NK-92 (cell line): ENCODE measurements around the gene CACFD1.

Source experiments
- DNase-seq: peaks from one replicate; lab custom pipeline; 2025; ENCODE audit not compliant: unreplicated experiment; lab: John Stamatoyannopoulos, UW

Gene CACFD1

DNA sequence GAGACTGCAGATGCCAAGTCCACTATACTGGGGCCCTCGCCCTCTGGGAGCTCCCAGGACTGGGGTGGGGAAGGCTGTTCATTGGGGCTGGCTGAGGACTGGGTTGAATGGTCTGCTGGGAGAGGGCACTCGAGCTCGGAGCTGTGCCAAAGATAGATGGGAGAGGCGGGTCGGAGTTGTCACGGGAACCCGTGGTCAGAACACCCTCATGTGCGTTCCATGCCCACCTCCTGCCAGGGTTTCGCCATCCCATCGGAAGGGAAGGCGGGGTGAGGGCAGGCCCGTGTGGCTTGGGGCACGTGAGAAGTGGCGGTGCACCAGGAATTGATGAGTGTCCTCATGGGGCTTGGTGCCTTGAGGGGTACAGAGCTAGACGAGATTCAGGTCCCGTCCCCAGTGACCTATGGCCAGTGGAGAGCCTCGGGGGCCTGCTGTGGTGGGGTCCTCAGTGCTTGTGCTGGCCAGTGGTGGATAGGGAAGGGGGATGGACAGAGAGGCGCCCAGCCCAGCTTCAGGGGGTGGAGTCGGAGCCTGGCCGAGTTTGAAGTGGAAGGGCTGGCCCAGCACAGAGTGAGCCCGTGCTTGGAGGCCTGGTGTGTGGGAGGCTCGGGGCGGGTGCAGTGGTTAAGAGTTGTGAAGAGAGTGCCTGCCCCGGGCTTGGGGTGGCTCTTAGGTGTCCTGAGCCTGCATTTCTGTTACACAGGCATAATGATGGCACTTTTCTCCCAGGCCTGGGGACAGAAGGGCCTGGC is 4.3 kb downstream of the CACFD1 start:
- no peak for DNase-seq

DNA sequence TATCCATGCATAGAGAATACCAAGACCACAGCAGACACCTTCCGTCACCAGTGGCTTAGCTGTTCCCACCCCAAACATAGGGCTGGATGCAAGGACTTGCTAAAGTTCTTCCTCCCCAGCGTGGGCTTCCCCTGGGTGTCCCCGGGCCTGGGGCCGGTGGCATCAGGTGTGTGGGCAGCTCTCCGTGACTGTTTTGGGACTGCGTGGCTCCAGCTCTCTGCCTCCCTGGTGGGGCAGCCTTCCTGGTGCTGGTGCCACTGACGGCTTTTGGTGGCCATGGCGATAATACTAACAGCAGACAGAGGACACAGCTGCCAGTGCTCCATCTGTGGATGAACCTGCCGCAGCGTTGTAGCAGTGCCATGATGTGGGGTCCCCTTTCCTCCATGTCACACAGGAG is 4.9 kb downstream of the CACFD1 start:
- no peak for DNase-seq

DNA sequence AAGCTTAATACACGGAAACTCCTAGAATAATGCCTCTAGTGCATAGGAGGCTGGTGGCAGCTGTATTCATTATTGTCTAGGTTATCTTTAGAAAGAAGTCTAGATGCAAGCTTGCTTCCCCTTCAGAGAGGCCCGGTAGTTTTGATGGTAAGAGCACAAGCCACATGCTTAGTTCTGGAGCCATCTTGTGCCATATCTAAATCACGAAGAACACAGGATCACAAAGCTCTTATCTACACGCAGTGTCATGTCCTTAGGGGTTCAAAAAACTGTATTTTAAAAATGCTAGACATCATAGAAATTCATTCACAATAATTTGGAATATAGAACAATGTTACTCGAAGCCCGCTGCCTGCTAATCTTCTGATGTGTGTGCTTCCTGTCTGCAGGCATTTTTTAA is 6.2 kb downstream of the CACFD1 start:
- no peak for DNase-seq

DNA sequence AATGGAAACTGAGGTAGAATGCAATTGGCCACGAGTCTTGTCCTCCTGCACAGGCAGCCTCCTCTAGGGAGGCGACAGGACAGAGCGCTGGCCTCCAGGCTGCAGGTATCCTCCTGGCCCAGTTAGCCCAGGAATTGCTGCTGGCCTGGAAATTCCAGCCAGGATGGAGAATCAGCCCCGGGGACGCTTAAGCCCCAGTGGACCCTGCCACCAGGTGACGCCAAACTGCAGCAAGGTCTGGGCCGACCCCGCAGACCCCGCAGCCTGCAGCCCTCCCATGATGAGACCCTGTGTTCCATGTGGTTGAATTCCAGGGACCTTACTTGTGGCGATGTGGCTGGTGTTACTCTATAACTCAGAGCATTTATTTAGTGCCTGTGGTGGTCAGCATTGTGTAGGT is 7.3 kb downstream of the CACFD1 start:
- no peak for DNase-seq

DNA sequence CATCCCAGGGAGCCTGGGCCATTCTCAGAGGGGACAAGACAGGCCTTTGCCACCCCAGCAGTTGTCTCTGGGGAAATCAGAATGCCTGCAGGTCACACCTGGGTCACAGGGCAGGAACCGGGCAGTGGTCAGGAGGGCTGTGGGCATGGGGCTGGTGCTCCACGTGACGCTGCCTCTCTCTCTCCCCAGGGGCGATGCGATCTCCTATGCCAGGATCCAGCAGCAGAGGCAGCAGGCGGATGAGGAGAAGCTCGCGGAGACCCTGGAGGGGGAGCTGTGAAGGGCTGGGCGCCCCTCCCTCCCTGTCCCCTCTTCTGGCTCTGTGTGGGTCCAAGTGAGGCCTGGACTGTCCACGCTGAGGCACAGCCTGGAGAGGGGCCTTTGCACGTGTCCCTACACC is 8.6 kb downstream of the CACFD1 start:
- no peak for DNase-seq

DNA sequence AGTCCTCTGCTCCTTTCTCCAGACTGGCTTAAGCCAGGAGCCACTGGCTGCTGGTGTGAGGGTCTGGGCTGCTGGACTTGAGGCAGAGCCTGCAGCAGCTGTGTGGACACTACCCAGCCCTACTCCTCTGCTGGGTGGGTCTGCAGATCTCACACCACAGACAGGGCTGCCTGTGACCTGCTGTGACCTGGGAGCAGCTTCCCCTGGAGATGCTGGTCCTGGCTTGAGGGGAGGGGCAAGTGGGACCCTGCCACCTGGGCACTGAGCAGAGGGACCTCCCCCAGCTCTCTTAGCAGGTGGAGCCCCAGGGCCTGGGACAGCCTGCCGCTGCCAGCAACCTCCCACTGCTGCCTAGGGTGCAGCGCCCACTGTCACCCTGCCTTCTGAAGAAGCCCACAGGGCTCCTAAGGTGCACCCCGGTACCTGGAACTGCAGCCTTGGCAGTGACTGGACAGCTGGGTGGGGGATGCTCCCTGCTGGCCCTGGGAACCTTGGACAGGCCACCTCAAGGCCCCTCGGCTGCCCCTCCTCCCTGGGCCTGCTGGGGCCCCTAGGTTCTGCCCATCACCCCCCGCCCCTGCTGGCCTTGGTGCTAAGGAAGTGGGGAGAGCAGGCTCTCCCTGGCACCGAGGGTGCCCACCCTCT is 9.1 kb downstream of the CACFD1 start:
- DNase-seq: no peak

DNA sequence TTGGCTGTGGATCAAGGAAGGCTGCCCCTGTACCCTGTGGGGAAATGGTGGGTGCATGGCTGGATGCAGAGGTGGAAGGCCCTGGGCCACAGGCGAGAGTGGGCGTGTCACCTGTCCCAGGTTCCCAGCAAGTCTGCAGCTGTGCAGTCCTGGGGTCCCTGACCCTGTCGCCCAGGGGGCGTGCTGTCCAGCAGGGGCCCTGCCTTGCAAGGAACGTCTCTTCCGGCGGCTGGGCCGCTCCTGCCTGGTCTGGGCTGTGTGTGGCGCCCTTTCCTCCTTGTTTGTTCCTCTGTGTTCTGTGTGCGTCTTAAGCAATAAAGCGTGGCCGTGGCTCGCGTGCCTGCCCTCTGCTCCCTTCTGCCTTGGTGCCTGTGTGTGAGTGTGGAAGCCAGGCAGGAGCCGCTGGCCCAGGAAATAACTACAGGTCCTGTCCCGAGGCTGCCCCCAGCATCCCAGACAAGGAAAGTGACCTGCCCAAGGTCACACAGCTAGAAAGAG is 10.7 kb downstream of the CACFD1 start:
- no peak for DNase-seq

DNA sequence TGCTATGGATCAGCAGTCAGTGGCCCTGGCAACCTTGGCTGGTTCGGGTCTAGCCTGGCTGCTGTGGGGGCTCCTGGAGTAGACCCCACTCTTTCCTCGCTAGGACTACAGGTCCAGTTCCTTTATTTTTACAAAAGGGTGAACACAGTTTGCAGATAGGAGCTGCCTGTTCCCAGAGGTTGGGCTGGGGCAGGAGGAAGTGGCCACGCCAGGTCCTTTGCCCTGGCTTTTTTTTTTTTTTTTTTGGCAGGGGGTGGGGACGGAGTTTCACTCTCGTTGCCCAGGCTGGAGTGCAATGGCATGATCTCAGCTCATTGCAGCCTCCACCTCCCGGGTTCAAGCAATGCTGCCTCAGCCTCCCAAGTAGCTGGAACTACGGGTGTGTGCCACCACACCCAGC is 11.2 kb downstream of the CACFD1 start:
- DNase-seq: no peak

DNA sequence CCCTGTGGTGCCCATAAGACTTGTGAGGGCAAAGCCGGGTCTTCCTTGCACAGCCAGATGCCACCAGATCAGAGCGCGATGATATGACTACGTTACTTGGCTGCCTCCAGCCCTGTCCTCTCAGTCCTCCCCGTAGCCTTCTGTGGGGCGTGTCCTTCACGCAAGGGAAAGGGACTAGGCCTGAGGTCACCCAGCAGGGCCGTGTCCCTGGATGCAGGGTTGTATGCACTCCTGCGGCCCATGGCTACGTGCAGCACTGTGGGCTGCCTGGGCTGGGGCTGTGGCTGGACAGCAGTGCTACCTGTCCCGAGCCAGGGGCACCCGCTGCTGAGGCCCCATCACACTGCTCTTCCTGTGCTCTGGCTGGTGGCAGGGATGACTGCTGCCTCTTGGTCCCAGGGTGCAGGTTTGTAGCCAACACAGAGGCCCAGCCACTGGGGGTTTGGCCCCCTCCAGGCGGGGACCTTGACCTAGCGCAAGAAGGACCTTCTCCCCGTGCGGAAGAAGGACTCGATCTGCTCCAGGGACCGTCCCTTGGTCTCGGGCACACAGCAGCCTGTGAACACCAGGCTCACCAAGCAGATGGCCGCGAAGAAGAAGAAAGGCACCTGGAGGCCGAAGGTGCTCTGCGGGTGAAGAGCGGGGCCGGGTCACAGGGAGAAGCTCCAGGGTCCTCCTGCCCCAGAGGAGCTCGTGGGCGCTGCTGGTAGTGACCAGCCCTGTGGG is 11.9 kb downstream of the CACFD1 start:
- no peak for DNase-seq

DNA sequence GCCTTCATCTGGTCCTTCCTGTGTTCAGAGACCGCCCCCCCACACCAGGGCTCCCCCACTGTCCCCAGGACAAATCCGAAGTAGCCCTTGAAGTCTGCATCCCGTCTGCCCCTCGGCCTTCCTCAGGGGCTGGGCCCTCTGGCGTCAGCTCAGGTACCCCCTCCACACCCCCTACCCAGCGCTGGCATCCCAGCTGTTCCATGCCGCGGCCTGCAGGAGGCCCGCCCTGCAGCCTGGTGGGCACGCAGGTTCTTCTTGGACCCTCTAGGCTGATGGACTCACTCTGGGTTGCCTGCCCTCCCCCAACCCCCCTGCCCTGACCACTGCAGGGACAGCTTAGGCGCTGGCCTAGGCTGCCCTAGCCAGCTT is 12.5 kb downstream of the CACFD1 start:
- no peak for DNase-seq

DNA sequence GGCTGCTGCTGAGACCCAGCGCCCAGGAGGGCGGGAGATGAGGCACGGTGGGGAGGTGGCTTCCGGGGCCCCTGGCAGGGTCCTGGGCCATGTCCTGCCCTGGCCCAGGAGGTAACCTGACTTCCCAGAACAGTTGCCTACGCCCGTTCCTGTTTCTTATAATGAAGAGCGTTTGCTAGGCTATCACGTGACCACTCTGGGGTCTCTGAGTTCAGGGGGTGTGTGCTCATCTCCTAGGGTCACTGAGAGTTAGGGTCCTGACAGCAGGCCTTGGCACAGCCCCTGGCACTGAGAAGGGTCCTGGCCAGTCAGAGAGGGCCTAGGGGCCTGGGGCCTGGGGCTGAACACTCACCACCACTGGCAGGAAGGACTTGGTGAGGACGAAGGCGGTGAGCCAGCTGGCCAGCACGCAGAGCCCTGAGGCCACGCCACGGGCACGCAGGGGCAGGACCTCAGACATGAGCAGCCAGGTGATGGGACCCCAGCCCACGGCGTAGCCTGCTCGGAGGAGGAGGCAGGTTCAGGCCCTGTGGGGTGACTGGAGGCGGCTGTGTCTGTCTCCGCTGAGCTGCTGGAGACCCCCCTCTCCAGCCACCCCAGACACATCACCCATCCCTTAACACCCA is 13.1 kb downstream of the CACFD1 start:
- DNase-seq: no peak

DNA sequence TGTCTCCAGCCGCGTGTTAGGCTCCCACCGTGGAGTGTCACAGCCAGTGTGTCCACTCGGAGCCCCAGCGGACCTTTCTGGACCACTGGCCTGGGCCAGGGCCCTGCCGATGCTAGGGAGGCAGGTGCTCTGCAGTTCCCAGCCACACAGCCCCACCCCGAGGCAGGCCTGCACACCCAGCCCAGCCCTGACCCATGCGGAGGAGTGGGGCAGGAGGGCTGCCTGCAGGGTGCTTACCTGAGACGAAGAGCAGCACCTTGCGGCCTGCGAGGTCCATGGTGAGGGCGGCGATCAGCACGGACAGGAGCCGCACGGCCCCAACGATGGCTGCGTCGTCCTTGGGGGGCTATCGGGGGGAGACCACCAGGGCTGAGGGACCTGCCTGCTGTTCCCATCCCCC is 14.0 kb downstream of the CACFD1 start:
- DNase-seq: no peak

DNA sequence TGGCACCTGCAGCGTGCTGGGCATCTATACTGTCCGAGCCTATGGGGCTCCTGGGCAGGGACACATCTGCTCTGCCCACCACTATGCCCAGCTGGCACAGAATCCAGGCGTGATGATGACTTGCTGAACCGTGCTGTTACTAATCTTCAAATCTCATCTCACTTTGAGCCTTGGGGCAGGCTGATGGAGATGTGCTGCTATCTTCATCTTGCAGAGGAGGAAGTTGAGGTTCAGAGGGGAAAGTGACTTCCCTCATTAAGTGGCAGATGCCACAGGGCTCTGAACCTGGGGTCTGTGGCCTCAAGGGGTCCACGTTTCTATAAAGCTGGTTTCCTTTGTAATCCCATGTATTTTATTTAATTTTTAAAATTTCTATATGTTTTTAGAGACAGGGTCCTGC is 14.4 kb downstream of the CACFD1 start:
- DNase-seq: no peak

DNA sequence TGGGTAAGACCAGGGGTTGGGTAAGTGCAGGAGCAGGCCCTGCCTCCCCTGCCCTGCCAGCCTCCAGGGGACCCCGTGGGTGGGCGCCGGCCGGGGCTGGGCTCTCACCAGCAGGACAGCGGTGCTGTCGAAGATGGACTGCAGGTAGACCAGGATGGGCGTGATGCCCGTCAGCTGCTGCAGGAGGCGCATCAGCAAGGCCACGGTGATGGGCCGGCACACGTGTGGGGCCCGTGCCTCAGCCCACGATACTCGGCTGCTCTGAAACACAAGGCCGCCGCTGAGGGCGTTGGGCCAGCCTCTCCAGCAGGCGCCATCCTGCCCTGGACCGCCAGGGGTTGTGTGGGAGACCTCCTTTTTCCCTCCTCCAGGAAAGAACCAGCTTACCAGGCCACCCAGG is 15.1 kb downstream of the CACFD1 start:
- DNase-seq: no peak

DNA sequence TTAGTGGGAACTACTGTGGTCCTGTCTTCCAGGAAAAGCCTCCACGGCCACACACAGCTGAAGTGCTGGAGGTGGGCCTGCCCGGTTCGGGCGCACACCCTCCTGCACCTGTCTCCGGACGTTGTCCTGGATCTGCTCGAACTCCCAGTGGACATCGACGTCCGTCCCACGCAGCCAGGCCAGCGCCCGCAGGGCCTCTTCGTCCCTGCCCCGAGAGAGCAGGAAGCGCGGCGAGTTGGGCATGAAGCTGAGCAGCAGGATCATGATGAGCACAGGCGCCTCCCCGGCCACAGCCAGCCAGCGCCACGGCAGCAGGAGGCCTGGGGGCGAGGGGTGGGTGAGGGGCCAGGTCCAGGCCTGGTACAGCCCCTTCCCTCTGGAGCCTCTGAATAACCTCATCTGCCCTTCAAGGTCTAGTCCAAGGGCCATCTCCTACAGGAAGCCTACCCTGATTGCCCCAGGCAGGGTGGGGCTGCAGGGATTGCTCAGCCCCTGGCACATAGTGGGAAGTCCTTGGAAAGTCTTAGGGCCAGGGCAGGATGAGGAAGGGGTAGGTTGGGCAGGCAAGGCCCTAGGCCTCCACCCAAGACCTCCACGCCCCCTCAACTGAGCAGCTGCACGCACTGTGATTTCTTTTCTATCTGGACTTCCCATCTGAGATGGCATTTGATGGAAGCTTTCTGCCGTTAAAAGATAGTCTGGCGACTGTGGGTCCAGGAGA is 15.7 kb downstream of the CACFD1 start:
- DNase-seq: no peak

DNA sequence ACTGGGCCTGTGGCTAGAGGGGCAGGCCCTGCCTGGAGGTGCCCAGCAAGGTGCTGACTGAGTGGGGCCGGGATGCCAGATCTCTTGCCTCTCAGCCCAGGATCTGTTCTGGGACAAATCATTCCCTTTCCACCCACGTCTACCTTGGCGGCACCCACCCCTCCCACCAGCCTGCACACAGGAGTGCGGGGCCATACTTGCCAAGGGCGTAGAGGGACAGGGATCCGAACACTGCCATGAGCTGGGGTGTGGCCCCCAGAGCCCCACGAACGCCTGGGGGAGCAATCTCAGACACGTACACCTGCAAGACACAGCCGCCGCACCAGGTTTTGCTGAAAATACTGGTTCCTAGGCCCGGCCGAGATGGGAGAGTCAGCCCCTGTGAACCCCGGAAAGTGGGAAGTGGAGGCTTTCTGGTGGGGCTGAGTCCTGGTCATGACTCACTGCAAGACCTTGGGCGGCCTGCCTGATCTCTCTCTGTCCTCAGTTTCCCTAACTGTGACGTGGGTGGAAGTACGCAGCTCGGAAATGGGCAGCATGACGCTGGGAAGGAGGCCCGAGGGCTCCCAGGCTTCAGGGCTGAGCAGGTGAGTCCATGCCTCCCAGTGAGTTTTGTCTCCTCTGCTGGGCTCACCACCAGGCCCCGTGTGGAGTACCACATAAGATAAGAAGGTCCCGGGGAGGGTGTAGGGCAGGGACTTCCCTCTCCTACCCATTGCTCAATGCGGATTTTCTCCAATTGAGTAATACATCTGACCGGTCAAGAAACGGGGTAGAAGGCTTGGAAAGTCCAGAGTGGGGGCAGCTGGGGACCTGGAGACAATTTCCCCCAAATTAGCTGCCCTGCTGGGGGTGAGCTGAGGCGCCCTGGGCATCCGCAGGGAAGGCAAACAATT is 16.5 kb downstream of the CACFD1 start:
- DNase-seq: no peak

DNA sequence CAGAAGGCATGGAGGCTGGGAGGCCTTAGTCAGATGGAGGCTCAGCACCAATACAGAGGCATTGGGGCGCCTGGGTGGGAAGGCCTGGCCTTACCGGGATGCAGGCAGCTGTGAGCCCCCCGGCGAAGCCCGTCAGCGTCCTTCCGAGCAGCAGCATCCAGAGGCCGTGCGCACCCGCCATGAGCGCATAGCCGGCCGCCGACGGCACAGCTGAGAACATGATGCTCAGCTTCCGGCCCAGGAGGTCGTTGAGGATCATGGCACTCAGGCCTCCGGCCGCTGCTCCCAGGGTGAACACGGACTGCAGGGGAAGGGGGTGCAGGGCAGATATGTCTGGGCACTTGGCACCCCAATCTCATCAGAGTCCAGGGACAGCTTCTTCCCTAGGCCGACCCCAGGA is 17.2 kb downstream of the CACFD1 start:
- no peak for DNase-seq

DNA sequence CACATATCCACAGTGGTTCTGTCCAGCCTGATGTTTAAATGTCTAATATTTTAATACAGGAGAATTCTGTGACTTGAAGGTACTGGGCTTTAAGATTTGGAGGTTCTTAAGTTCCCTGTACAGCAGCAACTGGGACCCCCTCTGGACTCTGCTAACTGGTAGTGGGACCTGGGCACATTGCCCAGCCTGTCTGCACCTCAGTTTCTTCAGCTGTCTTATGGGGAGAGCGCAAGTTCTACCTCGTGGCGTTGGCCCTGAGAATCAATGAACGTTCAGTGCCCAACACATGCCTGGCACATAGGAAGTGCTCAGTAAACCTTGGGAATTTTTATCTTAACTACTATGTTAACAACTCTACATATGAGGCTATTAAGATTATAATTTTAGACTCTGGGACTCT is 17.7 kb downstream of the CACFD1 start:
- DNase-seq: no peak

DNA sequence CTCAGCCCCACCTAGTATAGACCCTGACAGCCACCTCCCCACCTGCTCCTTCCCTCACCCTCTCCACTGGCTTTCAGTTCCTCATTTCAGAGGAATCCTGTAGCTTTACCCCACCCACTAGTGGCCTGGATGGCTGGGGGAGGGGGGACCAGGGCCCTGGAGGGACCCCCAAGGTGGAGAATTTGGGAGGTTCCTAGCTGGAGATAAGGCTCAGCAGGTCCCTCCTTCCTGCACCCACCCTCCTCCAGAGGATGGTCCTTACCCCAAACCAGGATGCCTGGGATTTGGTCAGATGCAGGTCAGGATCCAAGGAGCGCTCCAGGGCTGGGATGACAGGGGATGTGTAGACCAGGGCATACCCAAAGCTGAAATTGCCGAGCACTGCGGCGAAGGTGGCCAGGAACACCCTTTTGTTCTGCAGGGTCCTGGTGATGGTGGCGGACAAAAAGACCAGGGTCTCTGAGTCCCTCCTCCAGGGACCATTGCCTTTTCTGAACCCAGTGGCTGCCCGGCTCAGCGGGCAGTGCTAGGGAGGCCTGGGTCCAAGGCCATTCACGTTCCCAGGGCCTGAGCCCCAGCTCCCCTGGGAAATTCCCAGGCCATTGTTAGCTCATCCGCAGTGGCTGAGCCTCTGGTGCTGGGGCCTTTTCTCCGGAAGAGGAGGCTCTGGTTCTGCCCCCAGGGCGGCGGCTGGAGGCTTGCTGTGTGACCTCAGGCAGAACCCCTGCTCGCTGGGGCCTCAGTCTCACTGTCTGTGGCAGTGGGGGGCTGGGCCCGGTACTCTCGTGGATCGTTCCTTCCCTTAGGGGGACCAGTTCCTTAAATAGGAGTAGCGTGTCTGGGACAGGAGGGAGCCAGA is 18.4 kb downstream of the CACFD1 start:
- no peak for DNase-seq
